ENCODE measurements around the gene OR9A2. TPM values are rescaled to one million over a fixed set of nuclear protein-coding genes. Genes with fewer than 3 reads are reported as not detected.

OR9A2 gene
- total RNA-seq, 3 donors from 2014 or later: not detected

Other genes with a start within 250 kb of the OR9A2 start
- 1 to 10 TPM; 6.7 to 8.3 (median 8.0) TPM for gene EPHB6, start 172.1 kb downstream of the OR9A2 start, total RNA-seq
- gene TRPV6, start 141.4 kb downstream of the OR9A2 start, total RNA-seq: not detected
- not detected for gene TRPV5, start 93.4 kb downstream of the OR9A2 start, total RNA-seq
- not detected for gene LLCFC1, start 87.6 kb downstream of the OR9A2 start, total RNA-seq
- under 1 TPM in 1 of 3 donors, not detected in 2; 0.33 TPM for gene KEL, start 64.8 kb downstream of the OR9A2 start, total RNA-seq
- gene OR6V1, start 25.2 kb upstream of the OR9A2 start, total RNA-seq: not detected
- gene PIP, start 104.9 kb upstream of the OR9A2 start, total RNA-seq: not detected
- gene TAS2R39, start 156.3 kb upstream of the OR9A2 start, total RNA-seq: not detected
- not detected for gene TAS2R40, start 194.9 kb upstream of the OR9A2 start, total RNA-seq
- 10 to 100 TPM; 90.4 to 97.2 (median 96.5) TPM for gene GSTK1, start 236.3 kb upstream of the OR9A2 start, total RNA-seq